Renal pelvis (tissue), 4 donors: Measurements from ENCODE around the gene TECPR1. TPM values are rescaled to one million over a fixed set of nuclear protein-coding genes. Genes with fewer than 3 reads are reported as not detected.

Experiments used
- DNase-seq: peaks from one replicate; pipeline ENCODE4 v3.0.0-alpha.2; 2013
- polyA plus RNA-seq, 3 donors: library from polyadenylated mRNA; unstranded; fragments of 120-200 nt; gene quantifications; one replicate each; pipeline ENCODE4 v1.2.1, GENCODE V29; 2013; ENCODE audit not compliant: insufficient read length in 3 of 3

TECPR1 gene
- polyA plus RNA-seq, 3 donors = 15.9 to 28.5 (median 23.1) TPM

- DNase-seq = no peak
These were observed 84.4 kb downstream of the TECPR1 start for GRCh38 chr7:98167653-98168052.

GRCh38 chr7:98166668-98166970 is 85.4 kb downstream of the TECPR1 start:
- no peak for DNase-seq

DNA sequence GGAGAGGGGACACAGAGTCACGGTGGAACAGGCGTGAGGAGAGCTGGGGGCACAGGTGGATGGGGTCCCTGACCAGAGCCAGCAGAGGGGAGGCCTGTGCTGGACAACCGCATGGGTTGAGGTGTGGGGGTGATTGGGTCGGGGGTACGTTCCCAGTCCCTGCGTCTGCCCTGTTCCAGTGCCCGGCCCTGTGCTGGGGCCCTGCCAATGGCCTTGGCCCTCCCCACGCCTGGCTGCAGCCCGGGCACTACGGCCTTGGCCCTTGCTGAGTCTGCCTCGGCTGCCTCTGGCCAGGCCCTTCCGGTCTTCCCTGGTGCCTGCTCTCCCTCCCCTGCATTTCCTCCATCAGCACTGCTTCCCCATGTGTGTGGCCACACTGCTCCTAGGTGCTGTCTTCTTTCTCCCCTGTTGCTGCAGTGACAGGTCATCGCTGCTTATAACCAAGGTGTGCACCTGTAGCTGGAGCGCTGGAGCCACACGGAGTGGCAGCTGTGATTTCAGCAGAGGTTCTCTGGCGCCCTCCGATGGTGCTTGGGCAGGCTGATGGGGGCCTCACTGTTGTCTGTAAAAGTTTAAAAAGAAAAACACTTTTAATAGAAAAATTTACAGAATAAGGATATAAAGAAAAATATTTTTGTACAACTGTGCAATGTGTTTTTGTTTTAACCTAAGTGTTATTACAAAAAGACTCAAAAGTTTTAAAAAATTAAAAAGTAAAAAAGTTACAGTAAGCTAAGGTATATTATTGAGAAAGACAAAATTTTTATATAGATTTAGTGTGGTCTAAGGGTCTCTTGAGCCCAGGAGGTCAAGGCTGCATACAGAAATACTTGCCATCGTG is 86.0 kb downstream of the TECPR1 start:
- peak; percentile 19 for DNase-seq

Other genes with a start within 250 kb of the TECPR1 start
- 10 to 100 TPM; 12.7 to 16.2 (median 15.1) TPM for gene LMTK2, start 145.4 kb downstream of the TECPR1 start, polyA plus RNA-seq
- gene BHLHA15, start 40.8 kb downstream of the TECPR1 start, polyA plus RNA-seq = under 1 TPM in 2 of 3 donors, not detected in 1; 0.16 to 0.44 TPM
- gene BRI3, start 29.5 kb upstream of the TECPR1 start, polyA plus RNA-seq = 100 to 1,000 TPM in 2 of 3 donors, 10 to 100 TPM in 1; 88.9 to 102 (median 102) TPM
- 10 to 100 TPM; 12.1 to 17.6 (median 16.2) TPM for gene BAIAP2L1, start 148.9 kb upstream of the TECPR1 start, polyA plus RNA-seq